Gastroesophageal sphincter (tissue), 4 donors: ENCODE measurements around the gene CDKAL1. TPM values are rescaled to one million over a fixed set of nuclear protein-coding genes. Genes with fewer than 3 reads are reported as not detected.

Experiments
- ATAC-seq: fragments of 150-250 bp; one replicate; pipeline ENCODE4 v1.9.1; 2016; ENCODE audit warnings: mild to moderate bottlenecking, moderate library complexity
- H3K27ac ChIP-seq, 4 donors: fragments of 200-600 bp; sonication (generic) in 3 of 4; 1 replicate in 3 of 4; 2 replicates in 1 of 4; pipeline ENCODE4 v1.5.1; 2016 to 2019
- H3K27me3 ChIP-seq: fragments of 200-600 bp; sonication (generic); one replicate; pipeline ENCODE4 v1.5.1; 2019
- H3K36me3 ChIP-seq, 2 donors: fragments of 200-600 bp; sonication (generic); one replicate each; pipeline ENCODE4 v1.5.1; 2019; ENCODE audit warnings: control low read depth in 1 of 2
- H3K4me1 ChIP-seq, 3 donors: fragments of 200-600 bp; sonication (generic); 1 replicate in 2 of 3; 2 replicates in 1 of 3; pipeline ENCODE4 v1.5.1; 2016 to 2019; ENCODE audit warnings: control low read depth in 2 of 3
- H3K4me3 ChIP-seq, 2 donors: fragments of 200-600 bp; sonication (generic); one replicate each; pipeline ENCODE4 v1.5.1; 2019; ENCODE audit warnings: mild to moderate bottlenecking in 1 of 2, moderate library complexity in 1 of 2
- H3K9me3 ChIP-seq, 3 donors: fragments of 200-600 bp; sonication (generic); one replicate each; pipeline ENCODE4 v1.5.1; 2017 to 2019; ENCODE audit warnings: control low read depth in 2 of 3
- EP300 ChIP-seq: sonication (generic); formaldehyde crosslinking; IDR thresholded peaks from one replicate; pipeline ENCODE4 v1.6.1; 2017; ENCODE audit warnings: antibody characterized with exemption, mild to moderate bottlenecking
- POLR2A ChIP-seq, 2 donors: fragments of 450-650 bp; IDR thresholded peaks; one replicate each; pipeline ENCODE4 v1.6.1; 2017; ENCODE audit warnings: antibody characterized with exemption in 2 of 2, mild to moderate bottlenecking in 2 of 2, moderate library complexity in 1 of 2
- POLR2AphosphoS5 ChIP-seq: sonication (generic); formaldehyde crosslinking; IDR thresholded peaks from one replicate; pipeline ENCODE4 v1.6.1; 2017; ENCODE audit warnings: antibody characterized with exemption
- WGBS, 2 donors: methylation state at CpG; one replicate each; pipeline ENCODE4 v1.1.5; 2018; ENCODE audit warnings: low coverage in 1 of 2; 5-methylcytosine and 5-hydroxymethylcytosine counted together
- total RNA-seq, 4 donors: library from RNA; depleted of rRNA; stranded (reverse); fragments of >200 nt; gene quantifications; one replicate each; pipeline ENCODE4 v1.1.0, GENCODE V29; 2016
- TF ChIP-seq, protein P1 (sequence below), 4 experiments: fragments of 200-600 bp in 2 of 4; fragments of 450-650 bp in 2 of 4; sonication (generic) in 1 of 4; IDR thresholded peaks; one replicate each; pipeline ENCODE4 v1.5.1; 2017 to 2019; ENCODE audit warnings: antibody characterized with exemption in 4 of 4, mild to moderate bottlenecking in 2 of 4, moderate library complexity in 2 of 4

CDKAL1 gene
- total RNA-seq, 4 donors from 2014 or later, result 10.9 to 17.9 (median 15.0) TPM

DNA sequence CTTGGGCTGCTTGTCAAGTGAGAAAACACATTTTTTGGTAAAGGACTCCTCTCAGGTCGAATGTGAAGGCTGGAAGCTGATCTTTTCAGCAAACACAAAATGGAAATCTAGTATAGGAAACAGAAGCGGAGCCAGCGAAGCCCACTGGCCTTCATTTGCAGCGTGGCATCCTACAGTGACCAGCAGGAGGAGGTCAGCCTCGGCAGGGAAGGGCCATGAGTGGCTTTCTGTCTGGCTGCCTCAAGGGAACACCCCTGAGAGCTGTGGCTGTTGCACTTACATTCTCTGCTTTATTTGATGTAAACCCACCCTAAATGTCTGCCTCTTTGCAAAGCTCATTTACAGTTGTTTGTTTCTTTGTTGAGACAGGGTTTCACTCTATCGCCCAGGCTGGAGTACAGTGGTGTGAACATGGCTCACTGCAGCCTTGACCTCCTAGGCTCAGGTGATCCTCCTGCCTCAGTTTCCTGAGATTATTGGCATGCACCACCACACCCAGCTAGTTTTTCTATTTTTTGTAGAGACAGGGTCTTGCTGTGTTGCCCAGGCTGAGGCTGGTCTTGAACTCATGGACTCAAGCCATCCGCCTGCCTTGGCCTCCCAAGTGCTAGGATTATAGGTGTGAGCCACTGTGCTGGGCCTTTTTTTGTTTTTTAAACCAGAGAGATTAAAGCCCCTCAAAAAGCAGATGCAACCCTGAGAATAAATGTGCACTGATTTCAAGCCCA lies 737.3 kb downstream of the CDKAL1 start:
- Histone ChIP-seq H3K4me3 (no peak overlapping the region), H3K27me3 (no peaks in the 10 kb centered on the region), H3K36me3 (no peaks in the 10 kb centered on the region), H3K27ac (no peak overlapping the region), H3K4me1 (no peaks in the 10 kb centered on the region), H3K9me3 (peaks cover 0 to 6% (median 0%) of the 10 kb centered on the region in 3 donors)
- 88 to 89% methylated on average over 6 of the region's 7 CpGs for WGBS, 2 donors
- ATAC-seq, result no peak
- TF ChIP-seq POLR2A (IDR thresholded peaks at IDR 0.05) (no peak), EP300 (no peak), POLR2AphosphoS5 (no peak)
- TF ChIP-seq, protein P1, sequence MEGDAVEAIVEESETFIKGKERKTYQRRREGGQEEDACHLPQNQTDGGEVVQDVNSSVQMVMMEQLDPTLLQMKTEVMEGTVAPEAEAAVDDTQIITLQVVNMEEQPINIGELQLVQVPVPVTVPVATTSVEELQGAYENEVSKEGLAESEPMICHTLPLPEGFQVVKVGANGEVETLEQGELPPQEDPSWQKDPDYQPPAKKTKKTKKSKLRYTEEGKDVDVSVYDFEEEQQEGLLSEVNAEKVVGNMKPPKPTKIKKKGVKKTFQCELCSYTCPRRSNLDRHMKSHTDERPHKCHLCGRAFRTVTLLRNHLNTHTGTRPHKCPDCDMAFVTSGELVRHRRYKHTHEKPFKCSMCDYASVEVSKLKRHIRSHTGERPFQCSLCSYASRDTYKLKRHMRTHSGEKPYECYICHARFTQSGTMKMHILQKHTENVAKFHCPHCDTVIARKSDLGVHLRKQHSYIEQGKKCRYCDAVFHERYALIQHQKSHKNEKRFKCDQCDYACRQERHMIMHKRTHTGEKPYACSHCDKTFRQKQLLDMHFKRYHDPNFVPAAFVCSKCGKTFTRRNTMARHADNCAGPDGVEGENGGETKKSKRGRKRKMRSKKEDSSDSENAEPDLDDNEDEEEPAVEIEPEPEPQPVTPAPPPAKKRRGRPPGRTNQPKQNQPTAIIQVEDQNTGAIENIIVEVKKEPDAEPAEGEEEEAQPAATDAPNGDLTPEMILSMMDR (IDR thresholded peaks at IDR 0.05), result no peak

- 55 to 69% methylated on average over 1 to 2 of the region's 2 CpGs for WGBS, 2 donors
- H3K27ac ChIP-seq, result no peak overlapping the region
- no peak overlapping the region for H3K4me3 ChIP-seq
- TF ChIP-seq POLR2A (IDR thresholded peaks at IDR 0.05) (no peak), EP300 (no peak), POLR2AphosphoS5 (no peak)
- TF ChIP-seq, protein P1 (IDR thresholded peaks at IDR 0.05), result no peak
- ATAC-seq, result no peak
- no peaks in the 10 kb centered on the region for H3K4me1 ChIP-seq
- no peaks in the 10 kb centered on the region for H3K27me3 ChIP-seq
- H3K9me3 ChIP-seq, result peaks cover 0 to 6% (median 0%) of the 10 kb centered on the region in 3 donors
- H3K36me3 ChIP-seq, result no peaks in the 10 kb centered on the region
These were observed 739.2 kb downstream of the CDKAL1 start for GRCh38 chr6:21273451-21273850.

GRCh38 chr6:21274851-21275250 lies 740.6 kb downstream of the CDKAL1 start:
- H3K4me1 ChIP-seq, result no peaks in the 10 kb centered on the region
- no peak overlapping the region for H3K27ac ChIP-seq
- TF ChIP-seq, protein P1 (IDR thresholded peaks at IDR 0.05), result no peak
- TF ChIP-seq POLR2A (IDR thresholded peaks at IDR 0.05), result no peak
- no peak for TF ChIP-seq EP300
- no peak for TF ChIP-seq POLR2AphosphoS5
- no peak overlapping the region for H3K4me3 ChIP-seq
- WGBS, 2 donors, result 73 to 76% methylated on average over 6 of the region's 6 CpGs
- H3K9me3 ChIP-seq, result peaks cover 0 to 6% (median 0%) of the 10 kb centered on the region in 3 donors
- H3K27me3 ChIP-seq, result no peaks in the 10 kb centered on the region
- no peaks in the 10 kb centered on the region for H3K36me3 ChIP-seq
- ATAC-seq, result no peak

GRCh38 chr6:21277601-21278374 lies 743.5 kb downstream of the CDKAL1 start:
- no peaks in the 10 kb centered on the region for H3K4me1 ChIP-seq
- H3K36me3 ChIP-seq, result no peaks in the 10 kb centered on the region
- no peak for ATAC-seq
- no peak for TF ChIP-seq EP300
- TF ChIP-seq POLR2A (IDR thresholded peaks at IDR 0.05), result no peak
- TF ChIP-seq, protein P1 (IDR thresholded peaks at IDR 0.05), result no peak
- TF ChIP-seq POLR2AphosphoS5, result no peak
- 69 to 80% methylated on average over 6 of the region's 7 CpGs for WGBS, 2 donors
- no peaks in the 10 kb centered on the region for H3K27me3 ChIP-seq
- no peak overlapping the region for H3K4me3 ChIP-seq
- peaks cover 0 to 6% (median 0%) of the 10 kb centered on the region in 3 donors for H3K9me3 ChIP-seq
- no peak overlapping the region for H3K27ac ChIP-seq
